22Rv1 (cell line): ENCODE results near the gene PLEKHA6.
A peak's percentile ranks its signal among the peaks of the same experiment; 100 is the strongest.

Source experiments
- H3K27ac ChIP-seq: fragments of 450-650 bp; 2 replicates; pipeline ENCODE4 v1.5.1; 2017
- ZFX ChIP-seq: fragments of 450-650 bp; IDR thresholded peaks from 2 replicates; pipeline ENCODE4 v1.6.1; 2017; ENCODE audit warnings: antibody characterized with exemption, borderline replicate concordance
- TF ChIP-seq, protein P1 (sequence below): fragments of 450-650 bp; IDR thresholded peaks from 2 replicates; pipeline ENCODE4 v1.5.1; 2017; ENCODE audit warnings: mild to moderate bottlenecking

The PLEKHA6 gene

GRCh38 chr1:204293605-204294337, 66.0 kb downstream of the PLEKHA6 start:
- no peak for TF ChIP-seq ZFX
- TF ChIP-seq, protein P1, sequence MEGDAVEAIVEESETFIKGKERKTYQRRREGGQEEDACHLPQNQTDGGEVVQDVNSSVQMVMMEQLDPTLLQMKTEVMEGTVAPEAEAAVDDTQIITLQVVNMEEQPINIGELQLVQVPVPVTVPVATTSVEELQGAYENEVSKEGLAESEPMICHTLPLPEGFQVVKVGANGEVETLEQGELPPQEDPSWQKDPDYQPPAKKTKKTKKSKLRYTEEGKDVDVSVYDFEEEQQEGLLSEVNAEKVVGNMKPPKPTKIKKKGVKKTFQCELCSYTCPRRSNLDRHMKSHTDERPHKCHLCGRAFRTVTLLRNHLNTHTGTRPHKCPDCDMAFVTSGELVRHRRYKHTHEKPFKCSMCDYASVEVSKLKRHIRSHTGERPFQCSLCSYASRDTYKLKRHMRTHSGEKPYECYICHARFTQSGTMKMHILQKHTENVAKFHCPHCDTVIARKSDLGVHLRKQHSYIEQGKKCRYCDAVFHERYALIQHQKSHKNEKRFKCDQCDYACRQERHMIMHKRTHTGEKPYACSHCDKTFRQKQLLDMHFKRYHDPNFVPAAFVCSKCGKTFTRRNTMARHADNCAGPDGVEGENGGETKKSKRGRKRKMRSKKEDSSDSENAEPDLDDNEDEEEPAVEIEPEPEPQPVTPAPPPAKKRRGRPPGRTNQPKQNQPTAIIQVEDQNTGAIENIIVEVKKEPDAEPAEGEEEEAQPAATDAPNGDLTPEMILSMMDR, result no peak
- no peak overlapping the region for H3K27ac ChIP-seq

DNA sequence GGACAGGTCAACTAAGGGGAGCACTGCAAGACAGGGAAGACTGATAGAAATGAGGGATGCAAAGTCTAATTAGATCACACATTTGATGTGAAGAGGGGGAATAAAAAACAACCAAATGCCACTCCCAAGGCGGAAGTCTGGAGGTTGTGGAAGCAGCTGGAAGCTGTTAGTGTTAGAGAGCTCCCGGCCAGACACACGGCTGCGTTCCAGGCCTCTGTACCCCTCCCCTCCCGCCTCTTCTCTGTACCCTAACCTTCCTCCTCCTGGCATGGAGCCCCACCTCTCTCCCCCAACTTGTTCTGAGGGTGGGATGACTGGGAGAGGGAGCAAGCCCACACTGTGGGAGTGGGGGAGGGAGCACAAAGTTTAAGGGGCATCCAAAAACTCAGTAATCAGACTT, 67.0 kb downstream of the PLEKHA6 start:
- no peak for TF ChIP-seq ZFX
- TF ChIP-seq, protein P1, result no peak
- no peak overlapping the region for H3K27ac ChIP-seq

DNA sequence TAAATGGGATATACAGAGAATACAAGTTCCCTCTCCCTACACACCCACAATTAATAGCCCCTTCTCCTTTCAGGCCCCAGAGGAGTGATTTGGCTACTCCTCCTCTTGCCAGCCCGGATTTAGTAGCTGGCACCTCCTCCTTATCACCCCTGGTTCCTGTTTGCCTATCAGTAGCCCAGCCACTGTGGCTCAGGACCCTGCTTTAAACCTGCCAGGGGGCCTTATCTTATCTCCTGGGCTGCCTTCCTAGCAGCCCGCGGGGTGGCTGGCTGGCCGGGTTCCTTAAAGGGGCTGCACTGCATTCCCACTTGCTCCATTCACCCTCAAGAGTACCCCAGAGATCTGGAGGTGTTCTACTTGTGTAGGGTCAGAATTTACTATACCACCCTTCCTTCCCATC, 70.4 kb downstream of the PLEKHA6 start:
- TF ChIP-seq, protein P1, result no peak
- TF ChIP-seq ZFX, result no peak
- peak overlapping the region; percentile 87 for H3K27ac ChIP-seq

DNA sequence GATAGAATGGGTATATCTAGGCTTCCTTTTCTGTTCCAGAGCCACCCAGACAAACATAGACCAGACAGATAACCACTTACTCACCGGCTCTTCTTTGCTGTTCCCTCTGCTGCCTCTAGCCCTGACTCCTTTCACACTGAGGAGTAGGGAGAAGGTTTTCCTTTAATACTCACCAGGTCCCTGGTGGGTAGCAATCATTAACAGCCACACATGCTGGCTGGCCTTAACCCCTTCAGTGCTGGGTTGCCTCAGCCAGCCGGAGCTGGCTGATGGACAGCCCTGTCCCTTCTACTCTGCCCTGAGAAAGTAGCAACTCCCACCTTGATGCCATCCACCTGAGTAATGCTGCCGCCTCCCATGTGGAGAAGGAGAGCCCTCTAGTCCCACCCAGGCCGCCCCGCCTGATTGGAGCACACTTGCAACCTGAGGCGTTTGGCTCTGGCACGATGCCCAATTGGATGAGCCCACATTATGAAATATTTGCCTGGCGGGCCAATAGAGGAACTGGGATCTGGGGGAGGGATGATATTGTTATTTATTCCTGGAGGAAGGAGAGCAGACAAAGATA, 71.6 kb downstream of the PLEKHA6 start:
- peak overlapping the region; percentile 87 for H3K27ac ChIP-seq
- TF ChIP-seq ZFX, result no peak
- TF ChIP-seq, protein P1, result no peak; the same call in 1 of the 2 replicates

GRCh38 chr1:204287466-204287891, 72.2 kb downstream of the PLEKHA6 start:
- TF ChIP-seq, protein P1, result no peak; the same call in 1 of the 2 replicates
- TF ChIP-seq ZFX, result no peak
- H3K27ac ChIP-seq, result peak overlapping the region; percentile 87

GRCh38 chr1:204286831-204287421, 72.8 kb downstream of the PLEKHA6 start:
- TF ChIP-seq, protein P1, result no peak
- TF ChIP-seq ZFX, result no peak
- H3K27ac ChIP-seq, result peak overlapping the region; percentile 87

- H3K27ac ChIP-seq, result peak overlapping the region; percentile 87
Observed at GRCh38 chr1:204286315-204286714, 73.4 kb downstream of the PLEKHA6 start.

More at GRCh38 chr1:204286315-204286714, 73.4 kb downstream of the PLEKHA6 start:
- TF ChIP-seq, protein P1, result no peak
- no peak for TF ChIP-seq ZFX
